Keratinocyte (primary cell): ENCODE data around the gene SFT2D3. TPM values are rescaled to one million over a fixed set of nuclear protein-coding genes. Genes with fewer than 3 reads are reported as not detected.

Experiments
- DNase-seq: peaks from one replicate; pipeline ENCODE4 v3.0.0-alpha.2; 2011; ENCODE audit warnings: low read depth, missing footprints, low spot score
- FAIRE-seq: peaks from 2 replicates; lab custom pipeline; 2011; peaks lifted over from hg19 to GRCh38; lab: Jason Lieb, UNC
- H2AFZ ChIP-seq: 2 replicates; pipeline ENCODE4 v1.6.0; 2012; ENCODE audit warnings: low read length, control low read depth, inconsistent platforms; ENCODE audit not compliant: control insufficient read depth
- H3K27ac ChIP-seq: 2 replicates; pipeline ENCODE4 v1.5.1; 2011; ENCODE audit warnings: low read length; ENCODE audit not compliant: control insufficient read depth, insufficient read depth
- H3K27me3 ChIP-seq: 3 replicates; pipeline ENCODE4 v1.6.0; 2011; ENCODE audit warnings: low read length; ENCODE audit not compliant: control insufficient read depth, insufficient read depth; ENCODE audit errors: extremely low read depth
- H3K36me3 ChIP-seq, 2 experiments: 2 replicates in 1 of 2; 3 replicates in 1 of 2; pipeline ENCODE4 v1.5.1; 2011; ENCODE audit warnings: low read length in 2 of 2, mild to moderate bottlenecking in 1 of 2; ENCODE audit not compliant: control insufficient read depth in 2 of 2, insufficient read depth in 2 of 2; ENCODE audit errors: extremely low read depth in 1 of 2
- H3K4me1 ChIP-seq: 3 replicates; pipeline ENCODE4 v1.5.1; 2011; ENCODE audit warnings: low read length; ENCODE audit not compliant: control insufficient read depth, insufficient read depth; ENCODE audit errors: extremely low read depth
- H3K4me2 ChIP-seq: 3 replicates; pipeline ENCODE4 v1.6.0; 2011; ENCODE audit warnings: low read depth, low read length; ENCODE audit not compliant: control insufficient read depth, insufficient read depth; ENCODE audit errors: extremely low read depth
- H3K4me3 ChIP-seq, 3 experiments: fragments of 200-600 bp in 1 of 3; sonication (generic) in 1 of 3; 2 replicates in 2 of 3; 3 replicates in 1 of 3; pipeline ENCODE4 v1.5.1; 2011 to 2016; ENCODE audit warnings: low read length in 3 of 3, mild to moderate bottlenecking in 3 of 3, control low read depth in 2 of 3, inconsistent platforms in 1 of 3, low read depth in 1 of 3, mixed read lengths in 1 of 3, mixed run types in 1 of 3, moderate library complexity in 1 of 3; ENCODE audit not compliant: control insufficient read depth in 2 of 3, insufficient read depth in 2 of 3; ENCODE audit errors: extremely low read depth in 1 of 3
- H3K79me2 ChIP-seq: 2 replicates; pipeline ENCODE4 v1.6.0; 2012; ENCODE audit warnings: low read length; ENCODE audit not compliant: control insufficient read depth, insufficient read depth
- H3K9ac ChIP-seq: 3 replicates; pipeline ENCODE4 v1.6.0; 2011; ENCODE audit warnings: low read length; ENCODE audit not compliant: control insufficient read depth, insufficient read depth; ENCODE audit errors: extremely low read depth
- H3K9me1 ChIP-seq: 3 replicates; pipeline ENCODE4 v1.6.0; 2011; ENCODE audit warnings: low read length; ENCODE audit not compliant: control insufficient read depth, insufficient read depth; ENCODE audit errors: extremely low read depth
- H3K9me3 ChIP-seq: 2 replicates; pipeline ENCODE4 v1.5.1; 2012; ENCODE audit warnings: low read depth, low read length; ENCODE audit not compliant: control insufficient read depth
- H4K20me1 ChIP-seq: 3 replicates; pipeline ENCODE4 v1.6.0; 2011; ENCODE audit warnings: low read length; ENCODE audit not compliant: control insufficient read depth, insufficient read depth; ENCODE audit errors: extremely low read depth
- EZH2 ChIP-seq: IDR thresholded peaks from one replicate; pipeline ENCODE4 v1.6.1; 2012; ENCODE audit warnings: inconsistent platforms, mild to moderate bottlenecking, low read length, moderate library complexity
- dilution Hi-C: fragments of 300-500 bp; cut with MboI; formaldehyde crosslinking; loops from one replicate; pipeline ENCODE4 v1.7.0; 2020; ENCODE audit warnings: low sequenced_read_pairs; ENCODE audit not compliant: extremely low pct_ligation_motif_present
- polyA plus RNA-seq, 5 experiments: library from polyadenylated mRNA; depleted of rRNA in 3 of 5; stranded (reverse) in 3 of 5; stranded (forward) in 1 of 5; unstranded in 1 of 5; fragments of >200 nt; gene quantifications; 1 replicate in 1 of 5; 2 replicates in 3 of 5; 3 replicates in 1 of 5; pipeline versions ENCODE4 v1.2.1 to v1.2.3, GENCODE V29; 2011 to 2012; ENCODE audit warnings: missing spikeins in 2 of 5, low read depth in 1 of 5, low replicate concordance in 1 of 5
- TF ChIP-seq, protein P1 (sequence below), 3 experiments: IDR thresholded peaks in 1 of 3; conservative IDR thresholded peaks in 1 of 3; optimal IDR thresholded peaks in 1 of 3; 2 replicates in 2 of 3; 3 replicates in 1 of 3; pipeline versions ENCODE3 to v1.5.1; 2011; ENCODE audit warnings: low read length in 3 of 3, mild to moderate bottlenecking in 3 of 3, moderate library complexity in 2 of 3, control low read depth in 1 of 3, inconsistent platforms in 1 of 3; ENCODE audit not compliant: insufficient read depth in 2 of 3; ENCODE audit errors: extremely low read depth in 1 of 3

SFT2D3 gene
- polyA plus RNA-seq, 1 donor (not counting 4 experiments of a cell fraction or from before 2014, with no cell fraction given) = 2.4 TPM

- no peak for DNase-seq
- TF ChIP-seq, protein P1, sequence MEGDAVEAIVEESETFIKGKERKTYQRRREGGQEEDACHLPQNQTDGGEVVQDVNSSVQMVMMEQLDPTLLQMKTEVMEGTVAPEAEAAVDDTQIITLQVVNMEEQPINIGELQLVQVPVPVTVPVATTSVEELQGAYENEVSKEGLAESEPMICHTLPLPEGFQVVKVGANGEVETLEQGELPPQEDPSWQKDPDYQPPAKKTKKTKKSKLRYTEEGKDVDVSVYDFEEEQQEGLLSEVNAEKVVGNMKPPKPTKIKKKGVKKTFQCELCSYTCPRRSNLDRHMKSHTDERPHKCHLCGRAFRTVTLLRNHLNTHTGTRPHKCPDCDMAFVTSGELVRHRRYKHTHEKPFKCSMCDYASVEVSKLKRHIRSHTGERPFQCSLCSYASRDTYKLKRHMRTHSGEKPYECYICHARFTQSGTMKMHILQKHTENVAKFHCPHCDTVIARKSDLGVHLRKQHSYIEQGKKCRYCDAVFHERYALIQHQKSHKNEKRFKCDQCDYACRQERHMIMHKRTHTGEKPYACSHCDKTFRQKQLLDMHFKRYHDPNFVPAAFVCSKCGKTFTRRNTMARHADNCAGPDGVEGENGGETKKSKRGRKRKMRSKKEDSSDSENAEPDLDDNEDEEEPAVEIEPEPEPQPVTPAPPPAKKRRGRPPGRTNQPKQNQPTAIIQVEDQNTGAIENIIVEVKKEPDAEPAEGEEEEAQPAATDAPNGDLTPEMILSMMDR (optimal IDR thresholded peaks at IDR 0.05 in 1 of 3, IDR thresholded peaks at IDR 0.05 in 1 of 3, conservative IDR thresholded peaks at IDR 0.05 in 1 of 3; ENCODE audit: extremely low read depth in 1 of 3, insufficient read depth in 2 of 3, low read length in 3 of 3) = no peak
- no peak for TF ChIP-seq EZH2
- H3K36me3 ChIP-seq = no peaks in the 10 kb centered on the region
- no peak overlapping the region for H3K27ac ChIP-seq
- peaks cover 5% of the 10 kb centered on the region for H3K4me1 ChIP-seq
- dilution Hi-C loops = no loop called here
- no peaks in the 10 kb centered on the region for H3K9me3 ChIP-seq
- peaks cover 54% of the 10 kb centered on the region for H3K27me3 ChIP-seq
- H3K9ac ChIP-seq = no peak overlapping the region
- no peaks in the 10 kb centered on the region for H4K20me1 ChIP-seq
- H3K79me2 ChIP-seq = no peaks in the 10 kb centered on the region
- H2AFZ ChIP-seq = no peak overlapping the region
- no peak overlapping the region for H3K4me3 ChIP-seq
- no peak overlapping the region for H3K4me2 ChIP-seq
- no peak for FAIRE-seq
- no peaks in the 10 kb centered on the region for H3K9me1 ChIP-seq
Measured at GRCh38 chr2:127672341-127673224, 28.7 kb upstream of the SFT2D3 start.

- FAIRE-seq = no peak
- H3K9me3 ChIP-seq = no peaks in the 10 kb centered on the region
- no peak overlapping the region for H3K27ac ChIP-seq
- no peaks in the 10 kb centered on the region for H4K20me1 ChIP-seq
- no peaks in the 10 kb centered on the region for H3K79me2 ChIP-seq
- no peak for DNase-seq
- no peak overlapping the region for H2AFZ ChIP-seq
- H3K27me3 ChIP-seq = peaks cover 58% of the 10 kb centered on the region
- TF ChIP-seq, protein P1 (optimal IDR thresholded peaks at IDR 0.05 in 1 of 3, IDR thresholded peaks at IDR 0.05 in 1 of 3, conservative IDR thresholded peaks at IDR 0.05 in 1 of 3; ENCODE audit: extremely low read depth in 1 of 3, insufficient read depth in 2 of 3, low read length in 3 of 3) = no peak
- TF ChIP-seq EZH2 = no peak
- H3K9ac ChIP-seq = no peak overlapping the region
- no peak overlapping the region for H3K4me2 ChIP-seq
- dilution Hi-C loops = no loop called here
- no peaks in the 10 kb centered on the region for H3K9me1 ChIP-seq
- H3K4me1 ChIP-seq = peaks cover 5% of the 10 kb centered on the region
- no peaks in the 10 kb centered on the region for H3K36me3 ChIP-seq
- no peak overlapping the region for H3K4me3 ChIP-seq
Measured at GRCh38 chr2:127673291-127674069, 27.8 kb upstream of the SFT2D3 start.
